ENCODE measurements around the gene CITED2. TPM values are rescaled to one million over a fixed set of nuclear protein-coding genes. Genes with fewer than 3 reads are reported as not detected.

CITED2 gene
- total RNA-seq, 1 donor from 2014 or later: 41.8 TPM

DNA sequence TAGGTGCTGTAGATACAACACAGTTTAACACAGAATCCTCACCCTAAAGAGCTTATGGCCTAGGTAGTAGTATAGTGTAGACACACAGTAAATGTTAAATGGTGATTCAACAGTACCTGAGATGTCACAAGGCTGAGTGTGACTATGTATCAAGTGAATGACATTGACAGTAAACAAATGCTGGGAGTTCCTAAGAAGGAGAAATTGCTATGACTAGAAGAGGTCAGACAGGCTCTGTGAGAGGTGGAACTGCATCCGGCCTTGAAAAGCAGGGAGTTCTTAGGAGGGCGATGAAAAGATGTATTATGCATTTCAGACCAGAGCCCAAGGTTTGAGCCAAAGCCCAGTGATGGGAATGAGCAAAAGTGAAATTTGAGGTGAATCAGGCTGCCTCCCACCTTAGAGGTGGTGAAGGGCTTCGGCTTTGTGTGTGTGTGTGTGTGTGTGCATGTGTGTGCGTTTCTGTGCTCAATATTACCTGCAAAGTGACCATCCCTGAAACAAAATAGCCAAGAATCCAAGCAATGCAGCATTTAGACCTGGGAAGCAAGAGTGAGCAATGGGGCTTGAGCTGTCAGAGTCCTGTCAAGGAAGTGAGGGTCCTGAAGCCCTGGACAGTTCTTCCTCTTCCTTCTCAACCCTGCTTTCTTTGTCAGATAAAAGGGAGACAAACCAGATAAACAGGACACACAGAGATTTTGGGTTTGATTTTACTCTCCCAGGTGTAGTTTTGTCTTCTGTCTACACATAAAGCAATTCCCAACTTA is 32.3 kb upstream of the CITED2 start:
- no peaks in the 10 kb centered on the region for H3K36me3 ChIP-seq (ENCODE audit: control insufficient read depth in 3 of 3, insufficient read depth in 3 of 3, low read length in 3 of 3)
- H3K9ac ChIP-seq (ENCODE audit: low read depth in 1 of 3, low read length in 3 of 3): no peak overlapping the region
- H3K4me1 ChIP-seq (ENCODE audit: control insufficient read depth in 3 of 3, insufficient read depth in 3 of 3, low read length in 3 of 3): peaks cover 0 to 4% (median 3%) of the 10 kb centered on the region in 3 donors
- no peaks in the 10 kb centered on the region for H3K27me3 ChIP-seq (ENCODE audit: control insufficient read depth in 3 of 3, insufficient read depth in 3 of 3, low read length in 3 of 3)
- H3K27ac ChIP-seq (ENCODE audit: low read depth, low read length): no peak overlapping the region
- no peak overlapping the region for H3K4me3 ChIP-seq (ENCODE audit: low read length in 3 of 3)
- no peaks in the 10 kb centered on the region for H3K9me3 ChIP-seq (ENCODE audit: control insufficient read depth in 3 of 3, low read length in 3 of 3)

- H3K9ac ChIP-seq (ENCODE audit: low read depth in 1 of 3, low read length in 3 of 3): no peak overlapping the region
- no peak overlapping the region for H3K27ac ChIP-seq (ENCODE audit: low read depth, low read length)
Observed at GRCh38 chr6:139402876-139403386, 28.5 kb upstream of the CITED2 start.

DNA sequence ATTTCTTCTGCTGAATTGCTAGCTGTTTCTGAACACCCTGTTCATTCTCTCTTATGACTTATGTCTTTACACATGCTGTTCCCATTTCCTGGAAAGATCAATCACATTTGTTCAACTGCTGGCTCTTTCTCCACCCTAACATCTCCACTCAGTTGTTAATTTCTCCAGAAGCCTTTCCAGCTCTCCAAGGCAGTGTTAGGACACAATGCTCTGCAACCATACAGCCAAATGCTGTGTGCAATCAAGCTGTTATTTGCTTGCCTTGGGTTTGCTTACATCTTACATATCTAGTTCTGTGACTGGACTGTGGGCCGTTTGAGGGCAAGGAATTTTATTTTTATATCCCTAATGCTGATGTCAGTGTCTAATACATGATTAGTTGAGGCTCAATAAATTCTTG is 24.2 kb upstream of the CITED2 start:
- Histone ChIP-seq H3K9ac (ENCODE audit: low read depth in 1 of 3, low read length in 3 of 3) (no peak overlapping the region), H3K27ac (ENCODE audit: low read depth, low read length) (no peak overlapping the region), H3K36me3 (ENCODE audit: control insufficient read depth in 3 of 3, insufficient read depth in 3 of 3, low read length in 3 of 3) (no peaks in the 10 kb centered on the region), H3K9me3 (ENCODE audit: control insufficient read depth in 3 of 3, low read length in 3 of 3) (no peaks in the 10 kb centered on the region), H3K4me1 (ENCODE audit: control insufficient read depth in 3 of 3, insufficient read depth in 3 of 3, low read length in 3 of 3) (no peaks in the 10 kb centered on the region), H3K27me3 (ENCODE audit: control insufficient read depth in 3 of 3, insufficient read depth in 3 of 3, low read length in 3 of 3) (no peaks in the 10 kb centered on the region), H3K4me3 (ENCODE audit: low read length in 3 of 3) (no peak overlapping the region)

More at GRCh38 chr6:139402876-139403386, 28.5 kb upstream of the CITED2 start:
- Histone ChIP-seq H3K27me3 (ENCODE audit: control insufficient read depth in 3 of 3, insufficient read depth in 3 of 3, low read length in 3 of 3) (no peaks in the 10 kb centered on the region), H3K4me1 (ENCODE audit: control insufficient read depth in 3 of 3, insufficient read depth in 3 of 3, low read length in 3 of 3) (peaks cover 0 to 3% (median 2%) of the 10 kb centered on the region in 3 donors), H3K4me3 (ENCODE audit: low read length in 3 of 3) (no peak overlapping the region), H3K9me3 (ENCODE audit: control insufficient read depth in 3 of 3, low read length in 3 of 3) (no peaks in the 10 kb centered on the region), H3K36me3 (ENCODE audit: control insufficient read depth in 3 of 3, insufficient read depth in 3 of 3, low read length in 3 of 3) (no peaks in the 10 kb centered on the region)

- no peaks in the 10 kb centered on the region for H3K9me3 ChIP-seq (ENCODE audit: control insufficient read depth in 3 of 3, low read length in 3 of 3)
- H3K4me1 ChIP-seq (ENCODE audit: control insufficient read depth in 3 of 3, insufficient read depth in 3 of 3, low read length in 3 of 3): peaks cover 0 to under 1% (median 0%) of the 10 kb centered on the region in 3 donors
- H3K27me3 ChIP-seq (ENCODE audit: control insufficient read depth in 3 of 3, insufficient read depth in 3 of 3, low read length in 3 of 3): no peaks in the 10 kb centered on the region
- H3K4me3 ChIP-seq (ENCODE audit: low read length in 3 of 3): no peak overlapping the region
- no peak overlapping the region for H3K9ac ChIP-seq (ENCODE audit: low read depth in 1 of 3, low read length in 3 of 3)
- H3K27ac ChIP-seq (ENCODE audit: low read depth, low read length): no peak overlapping the region
- H3K36me3 ChIP-seq (ENCODE audit: control insufficient read depth in 3 of 3, insufficient read depth in 3 of 3, low read length in 3 of 3): no peaks in the 10 kb centered on the region
Observed at GRCh38 chr6:139395891-139396301, 21.4 kb upstream of the CITED2 start.

DNA sequence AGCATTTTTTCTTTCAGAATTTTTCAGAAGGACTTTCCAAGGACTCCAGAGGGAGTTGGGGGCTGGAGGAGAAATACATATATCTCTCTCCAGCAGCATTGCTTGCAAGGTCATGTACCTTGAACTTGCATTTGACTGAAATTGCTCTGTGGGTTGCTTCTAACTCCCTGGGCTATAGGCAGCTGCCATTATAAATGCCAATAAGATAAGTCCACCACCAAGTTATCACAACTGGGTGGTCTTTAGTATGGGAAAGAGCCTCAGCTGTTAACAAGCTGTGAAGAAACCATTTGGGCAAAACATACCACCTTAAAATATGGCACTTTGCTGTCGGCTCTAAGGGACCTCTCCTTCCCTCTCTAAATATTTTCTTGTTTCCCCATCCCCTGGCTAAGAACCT is 20.9 kb upstream of the CITED2 start:
- Histone ChIP-seq H3K4me3 (ENCODE audit: low read length in 3 of 3) (no peak overlapping the region), H3K9me3 (ENCODE audit: control insufficient read depth in 3 of 3, low read length in 3 of 3) (no peaks in the 10 kb centered on the region), H3K27me3 (ENCODE audit: control insufficient read depth in 3 of 3, insufficient read depth in 3 of 3, low read length in 3 of 3) (no peaks in the 10 kb centered on the region), H3K4me1 (ENCODE audit: control insufficient read depth in 3 of 3, insufficient read depth in 3 of 3, low read length in 3 of 3) (peaks cover 0 to 6% (median 4%) of the 10 kb centered on the region in 3 donors), H3K9ac (ENCODE audit: low read depth in 1 of 3, low read length in 3 of 3) (no peak overlapping the region), H3K36me3 (ENCODE audit: control insufficient read depth in 3 of 3, insufficient read depth in 3 of 3, low read length in 3 of 3) (no peaks in the 10 kb centered on the region), H3K27ac (ENCODE audit: low read depth, low read length) (no peak overlapping the region)

DNA sequence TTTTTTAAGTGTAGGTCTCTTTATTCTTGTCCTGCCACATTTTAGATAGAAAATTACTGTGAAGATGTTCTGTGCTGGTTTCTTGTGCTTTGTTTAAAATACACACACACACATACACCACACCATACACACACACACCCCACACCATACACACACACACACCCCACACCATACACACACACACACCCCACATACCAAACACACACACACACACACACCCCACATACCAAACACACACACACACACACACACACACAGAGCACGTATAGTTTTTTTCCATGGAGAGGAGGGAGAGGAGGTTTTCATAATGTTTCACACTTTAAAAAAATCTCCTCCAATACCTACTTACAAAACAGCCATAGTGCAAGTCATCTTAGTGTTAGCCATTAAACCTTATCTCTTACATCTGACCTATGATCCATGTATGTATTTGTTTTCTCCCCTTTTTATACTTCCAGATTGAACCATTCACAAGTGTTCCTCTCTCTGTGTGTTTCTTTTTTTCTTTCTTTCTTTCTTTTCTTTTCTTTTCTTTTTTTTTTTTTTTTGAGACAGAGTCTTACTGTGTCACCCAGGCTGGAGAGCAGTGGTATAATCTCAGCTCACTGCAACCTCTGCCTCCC is 19.7 kb upstream of the CITED2 start:
- Histone ChIP-seq H3K9ac (ENCODE audit: low read depth in 1 of 3, low read length in 3 of 3) (no peak overlapping the region), H3K36me3 (ENCODE audit: control insufficient read depth in 3 of 3, insufficient read depth in 3 of 3, low read length in 3 of 3) (no peaks in the 10 kb centered on the region), H3K27me3 (ENCODE audit: control insufficient read depth in 3 of 3, insufficient read depth in 3 of 3, low read length in 3 of 3) (no peaks in the 10 kb centered on the region), H3K27ac (ENCODE audit: low read depth, low read length) (no peak overlapping the region), H3K9me3 (ENCODE audit: control insufficient read depth in 3 of 3, low read length in 3 of 3) (no peaks in the 10 kb centered on the region), H3K4me3 (ENCODE audit: low read length in 3 of 3) (no peak overlapping the region), H3K4me1 (ENCODE audit: control insufficient read depth in 3 of 3, insufficient read depth in 3 of 3, low read length in 3 of 3) (peaks cover 0 to 8% (median 4%) of the 10 kb centered on the region in 3 donors)

- no peak overlapping the region for H3K9ac ChIP-seq (ENCODE audit: low read depth in 1 of 3, low read length in 3 of 3)
- no peaks in the 10 kb centered on the region for H3K27me3 ChIP-seq (ENCODE audit: control insufficient read depth in 3 of 3, insufficient read depth in 3 of 3, low read length in 3 of 3)
- no peak overlapping the region for H3K27ac ChIP-seq (ENCODE audit: low read depth, low read length)
- H3K4me1 ChIP-seq (ENCODE audit: control insufficient read depth in 3 of 3, insufficient read depth in 3 of 3, low read length in 3 of 3): peaks cover 0 to 8% (median 4%) of the 10 kb centered on the region in 3 donors
- no peaks in the 10 kb centered on the region for H3K9me3 ChIP-seq (ENCODE audit: control insufficient read depth in 3 of 3, low read length in 3 of 3)
- no peak overlapping the region for H3K4me3 ChIP-seq (ENCODE audit: low read length in 3 of 3)
- H3K36me3 ChIP-seq (ENCODE audit: control insufficient read depth in 3 of 3, insufficient read depth in 3 of 3, low read length in 3 of 3): no peaks in the 10 kb centered on the region
Observed at GRCh38 chr6:139392794-139393193, 18.3 kb upstream of the CITED2 start.

DNA sequence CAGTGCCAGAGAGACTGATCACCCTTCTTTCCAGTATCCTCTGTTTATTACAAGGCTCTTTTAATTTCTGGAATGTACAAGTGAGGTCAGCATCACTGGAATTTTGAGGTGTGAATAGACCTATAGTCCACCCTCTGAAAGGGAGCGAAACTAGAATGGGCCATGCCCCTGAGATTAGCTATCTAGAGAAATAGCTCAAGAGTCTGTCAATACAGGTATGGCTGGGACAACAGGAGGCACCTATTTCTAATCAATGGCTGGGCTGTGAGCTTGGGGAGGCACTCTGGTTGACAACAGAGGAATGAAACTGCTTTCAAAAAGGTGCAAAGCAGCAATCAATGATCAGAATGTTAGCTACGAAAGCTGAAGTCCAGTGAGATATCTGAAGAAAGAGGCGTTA is 17.3 kb upstream of the CITED2 start:
- Histone ChIP-seq H3K9ac (ENCODE audit: low read depth in 1 of 3, low read length in 3 of 3) (no peak overlapping the region), H3K4me3 (ENCODE audit: low read length in 3 of 3) (no peak overlapping the region), H3K36me3 (ENCODE audit: control insufficient read depth in 3 of 3, insufficient read depth in 3 of 3, low read length in 3 of 3) (no peaks in the 10 kb centered on the region), H3K27ac (ENCODE audit: low read depth, low read length) (no peak overlapping the region), H3K4me1 (ENCODE audit: control insufficient read depth in 3 of 3, insufficient read depth in 3 of 3, low read length in 3 of 3) (peaks cover 0 to 8% (median 6%) of the 10 kb centered on the region in 3 donors), H3K27me3 (ENCODE audit: control insufficient read depth in 3 of 3, insufficient read depth in 3 of 3, low read length in 3 of 3) (no peaks in the 10 kb centered on the region), H3K9me3 (ENCODE audit: control insufficient read depth in 3 of 3, low read length in 3 of 3) (no peaks in the 10 kb centered on the region)

GRCh38 chr6:139390447-139390846 is 16.0 kb upstream of the CITED2 start:
- H3K9ac ChIP-seq (ENCODE audit: low read depth in 1 of 3, low read length in 3 of 3): no peak overlapping the region
- no peak overlapping the region for H3K27ac ChIP-seq (ENCODE audit: low read depth, low read length)
- H3K4me1 ChIP-seq (ENCODE audit: control insufficient read depth in 3 of 3, insufficient read depth in 3 of 3, low read length in 3 of 3): peaks cover 0 to 12% (median 6%) of the 10 kb centered on the region in 3 donors
- no peak overlapping the region for H3K4me3 ChIP-seq (ENCODE audit: low read length in 3 of 3)
- no peaks in the 10 kb centered on the region for H3K9me3 ChIP-seq (ENCODE audit: control insufficient read depth in 3 of 3, low read length in 3 of 3)
- no peaks in the 10 kb centered on the region for H3K27me3 ChIP-seq (ENCODE audit: control insufficient read depth in 3 of 3, insufficient read depth in 3 of 3, low read length in 3 of 3)
- no peaks in the 10 kb centered on the region for H3K36me3 ChIP-seq (ENCODE audit: control insufficient read depth in 3 of 3, insufficient read depth in 3 of 3, low read length in 3 of 3)

- no peak overlapping the region for H3K9ac ChIP-seq (ENCODE audit: low read depth in 1 of 3, low read length in 3 of 3)
- peaks cover 0 to 12% (median 6%) of the 10 kb centered on the region in 3 donors for H3K4me1 ChIP-seq (ENCODE audit: control insufficient read depth in 3 of 3, insufficient read depth in 3 of 3, low read length in 3 of 3)
- H3K4me3 ChIP-seq (ENCODE audit: low read length in 3 of 3): no peak overlapping the region
- H3K27me3 ChIP-seq (ENCODE audit: control insufficient read depth in 3 of 3, insufficient read depth in 3 of 3, low read length in 3 of 3): no peaks in the 10 kb centered on the region
- no peak overlapping the region for H3K27ac ChIP-seq (ENCODE audit: low read depth, low read length)
- no peaks in the 10 kb centered on the region for H3K9me3 ChIP-seq (ENCODE audit: control insufficient read depth in 3 of 3, low read length in 3 of 3)
- H3K36me3 ChIP-seq (ENCODE audit: control insufficient read depth in 3 of 3, insufficient read depth in 3 of 3, low read length in 3 of 3): no peaks in the 10 kb centered on the region
Observed at GRCh38 chr6:139388384-139388783, 13.9 kb upstream of the CITED2 start.

Measured in skeletal muscle tissue (tissue), 4 donors.